ENCODE measurements around the gene ZDHHC20. TPM values are rescaled to one million over a fixed set of nuclear protein-coding genes. Genes with fewer than 3 reads are reported as not detected.

ZDHHC20 gene
- total and polyA plus RNA-seq, 5 experiments from 2014 or later = 25.8 to 81.7 (median 52.5) TPM

GRCh38 chr13:21333186-21333585, 125.9 kb downstream of the ZDHHC20 start:
- Mint-ChIP-seq H3K4me3 (no peak overlapping the region), H3K27me3 (no peaks in the 10 kb centered on the region), H3K36me3 (peaks cover 0 to 5% (median 2%) of the 10 kb centered on the region in 3 donors), H3K27ac (no peak overlapping the region), H3K4me1 (peaks cover 0 to 6% (median 3%) of the 10 kb centered on the region in 4 donors), H3K9me3 (peaks cover 0 to 2% (median 0%) of the 10 kb centered on the region in 9 donors)
- POLR2A ChIA-PET = no interaction called here
- DNase-seq (no peak), ATAC-seq (no peak)

GRCh38 chr13:21330126-21330861, 128.8 kb downstream of the ZDHHC20 start:
- peaks cover 0 to 12% (median 5%) of the 10 kb centered on the region in 4 donors for H3K4me1 Mint-ChIP-seq
- ATAC-seq (no peak), DNase-seq (no peak)
- POLR2A ChIA-PET = no interaction called here
- H3K27ac Mint-ChIP-seq = no peak overlapping the region
- H3K4me3 Mint-ChIP-seq = peak overlapping the region in 1 of 10 donors; percentile 5
- H3K36me3 Mint-ChIP-seq = peaks cover 0 to 5% (median 2%) of the 10 kb centered on the region in 3 donors
- peaks cover 0 to 2% (median 0%) of the 10 kb centered on the region in 9 donors for H3K9me3 Mint-ChIP-seq
- H3K27me3 Mint-ChIP-seq = no peaks in the 10 kb centered on the region

- no peak for ATAC-seq
- Mint-ChIP-seq H3K27ac (peak overlapping the region in 2 of 10 donors; percentile 2 to 57), H3K4me1 (peaks cover 0 to 12% (median 5%) of the 10 kb centered on the region in 4 donors), H3K4me3 (peak overlapping the region in 2 of 10 donors; percentile 2 to 3), H3K36me3 (peaks cover 0 to 5% (median 2%) of the 10 kb centered on the region in 3 donors), H3K9me3 (peaks cover 0 to 2% (median 0%) of the 10 kb centered on the region in 9 donors), H3K27me3 (no peaks in the 10 kb centered on the region)
- no peak for DNase-seq
- POLR2A ChIA-PET = interaction anchor here (0.5 to 0.6 kb wide), 2 partner anchors 207 to 241 kb away, joined by 3 to 5 read pairs; no protein-coding TSS in a partner anchor
Measured at GRCh38 chr13:21328836-21329477, 130.1 kb downstream of the ZDHHC20 start.

GRCh38 chr13:21328201-21328600, 130.9 kb downstream of the ZDHHC20 start:
- peaks cover 0 to 2% (median 0%) of the 10 kb centered on the region in 9 donors for H3K9me3 Mint-ChIP-seq
- H3K4me1 Mint-ChIP-seq = peaks cover 0 to 12% (median 5%) of the 10 kb centered on the region in 4 donors
- H3K27me3 Mint-ChIP-seq = no peaks in the 10 kb centered on the region
- POLR2A ChIA-PET = interaction anchor here (0.6 kb wide), 1 partner anchor 242 kb away, joined by 3 read pairs; no protein-coding TSS in a partner anchor
- ATAC-seq (no peak), DNase-seq (no peak)
- H3K36me3 Mint-ChIP-seq = peaks cover 0 to 5% (median 2%) of the 10 kb centered on the region in 3 donors
- no peak overlapping the region for H3K4me3 Mint-ChIP-seq
- H3K27ac Mint-ChIP-seq = peak overlapping the region in 1 of 10 donors; percentile 10

- DNase-seq (peak in 3 of 10 donors; percentile 14 to 35 (median 18)), ATAC-seq (peak; percentile 88 to 97)
- Mint-ChIP-seq H3K4me1 (peaks cover 0 to 12% (median 5%) of the 10 kb centered on the region in 4 donors), H3K4me3 (peak overlapping the region in 9 of 10 donors; percentile 14 to 81 (median 70)), H3K9me3 (no peaks in the 10 kb centered on the region), H3K27me3 (no peaks in the 10 kb centered on the region), H3K36me3 (peaks cover 0 to 5% (median 2%) of the 10 kb centered on the region in 3 donors), H3K27ac (peak overlapping the region in 7 of 10 donors; percentile 38 to 92 (median 70))
- POLR2A ChIA-PET = interaction anchor here (2.8 kb wide), 1 partner anchor 17 kb away, joined by 9 read pairs; no protein-coding TSS in a partner anchor
Measured at GRCh38 chr13:21326155-21327031, 132.7 kb downstream of the ZDHHC20 start.

- peak overlapping the region in 1 of 10 donors; percentile 23 for H3K27ac Mint-ChIP-seq
- POLR2A ChIA-PET = interaction anchor here (2.8 kb wide), 1 partner anchor 19 kb away, joined by 9 read pairs; no protein-coding TSS in a partner anchor
- no peaks in the 10 kb centered on the region for H3K9me3 Mint-ChIP-seq
- no peaks in the 10 kb centered on the region for H3K27me3 Mint-ChIP-seq
- no peak for ATAC-seq
- DNase-seq = no peak
- no peak overlapping the region for H3K4me3 Mint-ChIP-seq
- H3K4me1 Mint-ChIP-seq = peaks cover 0 to 12% (median 4%) of the 10 kb centered on the region in 4 donors
- peaks cover 0 to 5% (median 2%) of the 10 kb centered on the region in 3 donors for H3K36me3 Mint-ChIP-seq
Measured at GRCh38 chr13:21324803-21325202, 134.3 kb downstream of the ZDHHC20 start.

GRCh38 chr13:21322988-21323387, 136.1 kb downstream of the ZDHHC20 start:
- Mint-ChIP-seq H3K4me1 (peaks cover 0 to 7% (median 4%) of the 10 kb centered on the region in 4 donors), H3K9me3 (no peaks in the 10 kb centered on the region), H3K27me3 (no peaks in the 10 kb centered on the region), H3K36me3 (peaks cover 0 to 12% (median 0%) of the 10 kb centered on the region in 3 donors), H3K4me3 (no peak overlapping the region), H3K27ac (peak overlapping the region in 1 of 10 donors; percentile 24)
- DNase-seq = no peak
- POLR2A ChIA-PET = no interaction called here
- no peak for ATAC-seq

Other genes with a start within 250 kb of the ZDHHC20 start
- gene MICU2, start 144.9 kb upstream of the ZDHHC20 start, total RNA-seq = 10 to 100 TPM; 45.5 to 55.2 TPM
- gene MICU2, start 144.9 kb upstream of the ZDHHC20 start, polyA plus RNA-seq = 10 to 100 TPM; 37.4 to 44.3 (median 38.7) TPM
- 1 to 10 TPM; 4.6 to 5.0 TPM for gene FGF9, start 211.8 kb upstream of the ZDHHC20 start, total RNA-seq
- gene FGF9, start 211.8 kb upstream of the ZDHHC20 start, polyA plus RNA-seq = 1 to 10 TPM; 1.3 to 3.5 (median 1.9) TPM

Measured in naive thymus-derived CD8-positive, alpha-beta T cell (primary cell).